Breast epithelium (tissue), 4 donors: ENCODE results near the gene DCXR. TPM values are rescaled to one million over a fixed set of nuclear protein-coding genes. Genes with fewer than 3 reads are reported as not detected.

Experiments
- DNase-seq, 2 donors: peaks; one replicate each; pipeline ENCODE4 v3.0.0-alpha.2; 2019; ENCODE audit warnings: low spot score in 2 of 2
- H3K27ac ChIP-seq, 2 donors: fragments of 200-600 bp; sonication (generic) in 1 of 2; one replicate each; pipeline ENCODE4 v1.5.1; 2016 to 2019; ENCODE audit warnings: mild to moderate bottlenecking in 1 of 2
- H3K27me3 ChIP-seq, 2 donors: fragments of 200-600 bp; sonication (generic) in 1 of 2; one replicate each; pipeline versions ENCODE4 v1.5.1 to v1.6.0; 2017 to 2019; ENCODE audit warnings: control low read depth in 1 of 2, mild to moderate bottlenecking in 1 of 2
- H3K36me3 ChIP-seq: fragments of 200-600 bp; one replicate; pipeline ENCODE4 v1.5.1; 2019
- H3K4me1 ChIP-seq, 2 donors: fragments of 200-600 bp; sonication (generic); one replicate each; pipeline ENCODE4 v1.5.1; 2016 to 2019; ENCODE audit warnings: control low read depth in 1 of 2
- H3K4me3 ChIP-seq, 3 donors: fragments of 200-600 bp; sonication (generic); 1 replicate in 2 of 3; 2 replicates in 1 of 3; pipeline ENCODE4 v1.5.1; 2016 to 2019; ENCODE audit warnings: mild to moderate bottlenecking in 3 of 3, moderate library complexity in 2 of 3
- H3K9me3 ChIP-seq, 2 donors: fragments of 200-600 bp; sonication (generic) in 1 of 2; one replicate each; pipeline ENCODE4 v1.5.1; 2016 to 2019; ENCODE audit warnings: control low read depth in 1 of 2
- CTCF ChIP-seq, 3 donors: fragments of 450-650 bp; IDR thresholded peaks; one replicate each; pipeline ENCODE4 v1.5.1; 2016 to 2017; ENCODE audit warnings: antibody characterized with exemption in 3 of 3, mild to moderate bottlenecking in 3 of 3, moderate library complexity in 3 of 3
- POLR2A ChIP-seq: fragments of 450-650 bp; IDR thresholded peaks from one replicate; pipeline ENCODE4 v1.6.1; 2016; ENCODE audit warnings: antibody characterized with exemption, mild to moderate bottlenecking, moderate library complexity
- POLR2AphosphoS5 ChIP-seq, 3 donors: sonication (generic); formaldehyde crosslinking; IDR thresholded peaks; one replicate each; pipeline ENCODE4 v1.6.1; 2017; ENCODE audit warnings: antibody characterized with exemption in 3 of 3
- intact Hi-C: fragments of 100-400 bp; cut with DNase I; formaldehyde crosslinking; loops from one replicate; pipeline ENCODE4 v1.15.1; 2023; ENCODE audit warnings: low total_unique reads
- total RNA-seq, 3 donors: library from RNA; depleted of rRNA; stranded (reverse); fragments of >200 nt; gene quantifications; one replicate each; pipeline ENCODE4 v1.1.0, GENCODE V29; 2016

Gene DCXR
- total RNA-seq, 3 donors from 2014 or later: 202 to 484 (median 228) TPM

DNA sequence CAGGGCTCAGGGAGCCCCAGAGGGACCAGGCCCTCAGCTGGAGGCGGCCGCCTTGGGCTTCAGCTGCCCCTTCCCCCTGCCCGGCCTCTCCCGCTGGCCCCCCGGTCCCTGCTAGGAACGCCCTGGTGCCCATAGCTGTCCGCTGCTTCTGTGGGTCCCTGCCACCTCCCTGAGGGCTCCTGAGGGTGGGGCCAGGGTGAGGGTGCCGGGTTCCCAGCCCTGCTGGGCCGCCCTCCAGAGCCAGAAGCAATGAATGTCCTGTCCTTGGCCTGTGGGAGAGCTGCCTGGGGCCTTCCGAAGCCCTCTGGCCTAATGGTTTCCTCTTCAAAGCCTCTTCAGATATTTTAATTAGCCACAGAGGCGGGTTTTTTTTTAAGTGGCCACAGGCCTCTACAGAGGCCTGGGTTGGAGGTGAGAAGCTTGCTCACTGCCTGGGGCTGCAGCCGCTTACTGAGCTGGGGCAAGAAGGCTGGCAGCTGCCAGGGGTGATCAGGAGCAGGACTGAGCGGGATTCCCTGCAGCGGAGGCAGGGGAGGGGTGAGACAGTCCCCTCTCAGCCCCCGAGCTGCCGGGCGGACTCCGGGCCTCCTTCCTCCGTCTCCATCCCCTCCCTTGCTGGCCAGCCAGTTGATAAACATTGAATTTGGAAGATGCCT, 24.7 kb downstream of the DCXR start:
- intact Hi-C loops: no loop called here
- TF ChIP-seq POLR2A: no peak
- no peak for TF ChIP-seq CTCF (IDR thresholded peaks at IDR 0.05)
- TF ChIP-seq POLR2AphosphoS5 (IDR thresholded peaks at IDR 0.05): no peak
- Histone ChIP-seq H3K4me1 (no peaks in the 10 kb centered on the region), H3K4me3 (no peak overlapping the region), H3K9me3 (no peaks in the 10 kb centered on the region), H3K36me3 (no peaks in the 10 kb centered on the region), H3K27ac (peak overlapping the region; percentile 54 to 68), H3K27me3 (no peaks in the 10 kb centered on the region)
- DNase-seq: no peak

GRCh38 chr17:82012261-82012639, 25.2 kb downstream of the DCXR start:
- intact Hi-C loops: no loop called here

DNA sequence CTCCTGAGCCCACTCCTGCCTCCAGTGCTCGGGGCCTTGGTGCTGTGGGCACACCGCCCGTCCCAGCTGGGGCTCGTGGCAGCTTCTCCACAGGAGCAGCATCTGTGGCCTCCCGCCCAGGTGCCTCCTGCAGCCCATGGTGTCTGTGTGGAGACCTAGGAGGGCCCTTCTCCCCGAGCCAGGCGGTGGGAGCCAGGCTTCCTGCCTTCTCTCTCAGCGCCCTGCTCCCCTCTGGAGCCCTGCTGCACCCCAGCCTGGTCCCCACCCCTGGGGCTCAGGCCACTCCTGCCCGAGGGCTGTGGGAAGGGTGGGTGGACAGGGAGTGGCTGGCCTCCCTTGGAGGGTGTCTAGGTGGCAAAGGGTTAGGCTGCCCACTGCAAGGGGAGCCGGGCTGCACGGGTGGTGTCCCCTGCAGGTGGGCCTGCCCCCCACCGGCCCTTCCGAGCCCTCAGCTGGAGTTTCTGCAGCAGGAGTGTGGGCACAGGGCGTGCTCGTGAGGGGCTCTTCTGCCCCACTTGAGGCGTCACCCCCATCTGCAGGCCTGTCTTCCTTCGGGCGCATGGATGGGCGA, 25.8 kb downstream of the DCXR start:
- intact Hi-C loops: no loop called here
- H3K27ac ChIP-seq: no peak overlapping the region

More at GRCh38 chr17:82012261-82012639, 25.2 kb downstream of the DCXR start:
- no peak for DNase-seq
- no peaks in the 10 kb centered on the region for H3K9me3 ChIP-seq
- peak overlapping the region in 1 of 2 donors; percentile 68 for H3K27ac ChIP-seq
- no peak overlapping the region for H3K4me3 ChIP-seq
- no peaks in the 10 kb centered on the region for H3K27me3 ChIP-seq
- H3K4me1 ChIP-seq: no peaks in the 10 kb centered on the region
- TF ChIP-seq POLR2A: no peak
- TF ChIP-seq POLR2AphosphoS5 (IDR thresholded peaks at IDR 0.05): no peak
- no peak for TF ChIP-seq CTCF (IDR thresholded peaks at IDR 0.05)
- H3K36me3 ChIP-seq: no peaks in the 10 kb centered on the region

DNA sequence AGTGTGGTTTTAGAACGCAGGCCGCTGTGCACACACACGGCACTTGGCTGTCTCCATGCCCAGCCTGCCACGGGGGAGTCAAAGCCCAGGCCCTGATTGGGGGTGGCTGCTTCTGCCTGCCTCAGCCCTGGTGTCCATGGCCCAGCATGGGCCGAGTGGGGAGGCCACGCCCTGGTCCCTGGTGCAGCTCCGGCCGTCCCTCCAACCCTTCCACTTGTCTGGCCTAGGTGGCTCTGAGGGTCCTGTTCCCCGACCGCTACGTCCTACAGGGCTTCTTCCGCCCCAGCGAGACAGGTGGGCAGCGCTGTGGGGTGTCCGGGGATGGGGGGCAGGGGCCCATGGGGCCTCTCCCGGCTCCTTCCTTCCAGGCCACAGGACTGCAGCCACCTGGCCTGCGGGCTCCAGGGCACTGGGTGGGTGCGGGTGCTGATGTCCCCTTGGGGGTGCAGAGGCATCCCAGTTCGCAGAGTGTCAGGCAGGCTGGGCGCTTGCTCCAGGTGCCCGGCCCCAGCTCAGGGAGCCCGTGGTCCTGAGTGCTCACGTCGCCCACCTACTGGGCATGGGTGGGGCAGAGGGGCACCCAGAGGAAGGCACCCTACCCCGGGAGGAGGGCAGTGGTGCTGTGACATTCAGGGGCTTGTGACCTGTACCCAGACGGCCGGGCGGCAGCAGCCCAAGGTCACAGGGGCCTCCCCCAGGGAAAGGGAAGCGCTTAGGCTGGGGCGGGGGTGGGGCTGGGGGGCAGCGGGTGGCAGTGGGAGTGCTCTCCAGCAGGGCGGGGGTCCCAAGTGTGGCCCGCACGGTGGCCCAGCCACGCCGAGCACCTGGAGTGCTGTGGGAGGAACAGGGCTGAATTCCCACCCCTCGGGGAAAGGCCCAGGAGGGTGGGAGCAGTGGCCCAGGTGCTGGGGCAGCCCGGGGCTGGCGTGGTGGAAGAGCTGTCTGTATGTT, 26.6 kb downstream of the DCXR start:
- H3K36me3 ChIP-seq: no peaks in the 10 kb centered on the region
- H3K4me3 ChIP-seq: no peak overlapping the region
- no peaks in the 10 kb centered on the region for H3K4me1 ChIP-seq
- DNase-seq: no peak
- no peaks in the 10 kb centered on the region for H3K9me3 ChIP-seq
- no peaks in the 10 kb centered on the region for H3K27me3 ChIP-seq
- intact Hi-C loops: no loop called here
- TF ChIP-seq POLR2AphosphoS5 (IDR thresholded peaks at IDR 0.05) (no peak), POLR2A (no peak), CTCF (IDR thresholded peaks at IDR 0.05) (no peak)
- H3K27ac ChIP-seq: no peak overlapping the region

More for the DNA sequence above, 25.8 kb downstream of the DCXR start:
- no peaks in the 10 kb centered on the region for H3K36me3 ChIP-seq
- TF ChIP-seq CTCF (IDR thresholded peaks at IDR 0.05): no peak
- TF ChIP-seq POLR2AphosphoS5 (IDR thresholded peaks at IDR 0.05): no peak
- TF ChIP-seq POLR2A: no peak
- no peak for DNase-seq
- no peaks in the 10 kb centered on the region for H3K9me3 ChIP-seq
- no peak overlapping the region for H3K4me3 ChIP-seq
- no peaks in the 10 kb centered on the region for H3K4me1 ChIP-seq
- no peaks in the 10 kb centered on the region for H3K27me3 ChIP-seq
